GM21367 (cell line): ENCODE results near the gene WWOX.
"Not testable (repeated sequence)": the region's sequence is repeated elsewhere in the genome, so short reads cannot be mapped to it uniquely, and the experiment has no call there.

Experiments used
- ATAC-seq: cut with Tn5 transposase; IDR thresholded peaks from one replicate; pipeline ENCODE4 v1.9.1; 2021; ENCODE audit not compliant: unreplicated experiment

The WWOX gene

DNA sequence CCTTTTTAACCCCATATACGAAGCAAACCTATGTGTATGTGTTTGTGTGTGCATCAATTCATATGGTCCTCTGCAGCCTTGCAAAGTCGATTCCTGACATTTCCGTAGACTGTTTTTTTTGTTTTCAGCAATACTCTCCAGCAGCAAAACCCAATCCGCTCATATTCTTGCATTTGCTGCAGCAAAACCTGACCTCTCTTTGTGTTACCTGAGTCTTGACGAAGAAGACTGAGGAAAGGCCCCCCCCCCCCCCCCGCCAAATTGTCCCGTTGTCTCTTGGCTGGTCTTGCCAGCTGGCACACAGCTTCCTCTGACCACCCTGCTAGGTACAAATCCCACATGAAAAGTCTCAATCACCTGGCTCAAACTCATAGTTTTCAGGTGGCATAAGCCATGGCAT is 494.7 kb downstream of the WWOX start:
- ATAC-seq, result no peak

DNA sequence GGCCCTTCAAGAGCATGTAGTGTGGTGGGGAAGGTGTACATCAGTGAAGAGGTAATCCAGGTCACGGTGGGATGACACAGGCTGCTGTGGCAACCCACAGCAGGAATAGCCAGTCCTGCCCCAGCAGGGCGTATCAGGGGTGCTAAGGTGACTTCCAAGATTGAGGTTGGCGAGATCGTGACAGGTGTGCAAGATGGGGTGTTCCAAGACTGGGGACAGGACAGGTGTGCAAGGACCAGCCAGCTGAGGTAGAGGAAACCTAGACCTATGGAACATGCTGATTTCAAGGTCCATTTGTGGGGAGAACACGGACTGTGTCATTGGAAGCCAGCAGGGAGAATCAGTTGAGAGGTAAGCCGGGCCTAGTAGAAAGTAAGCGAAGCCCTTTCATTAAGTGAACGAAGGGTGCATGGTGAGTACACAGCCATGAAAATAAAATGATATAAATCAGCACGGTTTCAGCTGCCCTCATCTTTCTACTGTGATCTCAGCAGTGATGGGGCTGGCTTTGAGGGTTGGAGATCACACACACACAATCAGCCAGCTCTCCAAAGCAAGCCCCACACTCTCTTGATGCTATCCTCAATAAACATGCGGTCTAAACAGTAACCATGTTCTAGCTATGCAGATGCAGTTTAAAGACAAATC is 497.0 kb downstream of the WWOX start:
- ATAC-seq, result no peak

- no peak for ATAC-seq
Observed at GRCh38 chr16:78596996-78597422, 497.6 kb downstream of the WWOX start.

DNA sequence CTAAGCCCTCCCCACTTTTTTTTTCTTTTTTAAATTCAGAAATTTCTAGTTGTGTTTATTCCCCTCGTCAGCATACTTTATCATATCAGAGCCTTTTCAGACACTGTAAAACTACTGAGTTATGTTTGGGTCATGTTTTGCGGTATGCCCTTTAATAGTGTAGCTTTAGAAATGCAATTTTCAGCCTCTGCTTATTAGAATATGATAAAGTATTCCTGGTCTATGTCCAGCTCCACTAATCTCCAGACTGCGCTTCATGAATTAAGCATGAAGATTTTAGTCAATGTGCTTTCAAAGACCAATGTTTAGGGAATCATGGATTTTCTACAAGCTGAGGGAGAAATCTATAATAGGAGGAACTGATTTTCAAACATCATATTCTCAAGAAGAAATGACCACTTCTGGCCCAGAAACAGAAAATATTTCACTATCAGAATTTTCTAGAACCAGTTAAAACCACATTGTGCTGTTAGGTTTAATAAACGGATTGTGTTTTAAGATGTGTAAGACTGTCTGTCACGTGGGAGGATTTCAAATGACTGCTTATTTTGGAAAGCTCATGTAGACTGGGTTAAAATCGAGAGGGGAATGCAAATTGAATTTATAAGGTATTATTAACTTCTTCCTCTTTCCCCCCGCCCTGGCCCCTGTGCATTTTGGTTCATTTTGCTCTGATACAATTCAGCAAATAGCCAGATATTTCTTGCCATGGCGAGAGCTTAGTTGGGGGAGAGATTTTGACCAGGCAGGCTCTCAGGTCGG is 498.5 kb downstream of the WWOX start:
- no peak for ATAC-seq

- no peak for ATAC-seq
Observed at GRCh38 chr16:78599271-78599670, 499.8 kb downstream of the WWOX start.

GRCh38 chr16:78604423-78605062 is 505.1 kb downstream of the WWOX start:
- ATAC-seq, result not testable (repeated sequence)

DNA sequence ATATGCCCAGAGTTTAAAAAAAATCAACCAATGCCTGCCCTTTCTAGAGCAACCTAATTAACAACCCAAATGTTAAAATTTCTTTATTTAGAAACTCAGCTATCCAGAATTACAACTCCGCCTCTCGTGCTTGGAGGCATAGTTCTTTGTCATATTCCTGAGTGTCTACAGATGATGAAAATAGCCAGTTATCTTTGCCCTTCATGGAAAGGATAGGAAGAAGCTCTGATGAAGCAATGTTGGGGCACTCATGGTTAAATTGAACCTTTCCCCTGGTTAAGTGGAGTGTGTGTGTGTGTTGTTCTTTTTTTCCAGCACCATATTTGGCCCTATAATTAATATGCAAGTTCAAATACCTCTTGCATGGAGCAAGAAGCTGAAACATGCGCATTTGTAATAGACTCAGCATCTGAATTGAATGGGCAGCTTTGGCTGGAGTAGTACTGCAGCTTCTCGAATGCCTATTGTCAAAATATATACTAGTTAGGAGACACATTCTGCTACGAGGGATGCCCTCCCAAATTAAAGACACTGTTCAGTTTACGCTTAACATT is 506.2 kb downstream of the WWOX start:
- no peak for ATAC-seq

DNA sequence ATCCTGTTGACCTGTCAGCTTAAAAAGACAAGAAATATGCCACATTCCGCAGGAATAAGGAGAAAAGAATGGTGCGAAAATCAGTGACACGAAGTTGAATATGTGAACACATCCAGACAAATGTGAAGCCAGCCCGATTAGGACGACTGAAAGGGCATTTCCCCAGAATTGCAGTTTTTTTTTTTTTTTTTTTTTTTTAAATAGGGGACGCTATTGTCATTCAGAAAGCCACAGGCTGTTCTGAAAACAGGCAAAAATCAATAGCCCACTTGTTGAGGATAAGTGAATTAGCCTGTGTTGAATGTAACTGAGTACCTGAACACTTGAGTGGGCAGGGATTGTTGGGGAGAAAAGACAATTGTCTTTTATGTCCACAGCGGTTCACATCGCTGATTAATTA is 507.1 kb downstream of the WWOX start:
- no peak for ATAC-seq

- ATAC-seq, result no peak
Observed at GRCh38 chr16:78607022-78607421, 507.6 kb downstream of the WWOX start.

- no peak for ATAC-seq
Observed at GRCh38 chr16:78607465-78607864, 508.0 kb downstream of the WWOX start.

DNA sequence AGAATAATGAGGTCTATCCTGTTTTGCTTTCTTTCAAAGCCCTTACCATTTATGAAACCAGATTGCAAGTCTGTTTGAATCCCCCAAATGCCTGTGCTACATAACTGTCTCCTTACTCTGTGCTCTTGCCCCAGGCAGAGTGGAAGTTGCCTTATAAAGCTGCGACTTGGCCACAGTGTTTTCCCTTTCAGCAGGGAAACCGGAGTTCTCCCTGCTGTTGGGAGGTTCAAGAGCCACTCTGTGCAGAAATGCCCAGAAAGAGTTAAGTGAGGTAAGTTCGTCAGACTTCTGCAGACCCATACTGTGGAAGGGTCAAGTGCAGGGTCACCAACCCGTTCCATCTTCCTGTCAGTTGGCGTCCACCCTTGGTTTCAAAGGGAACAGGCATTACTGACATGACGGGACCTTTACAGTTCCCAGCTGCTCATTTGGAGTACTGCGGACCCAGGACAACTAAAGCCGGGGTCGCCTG is 508.9 kb downstream of the WWOX start:
- ATAC-seq, result no peak

- ATAC-seq, result no peak
Observed at GRCh38 chr16:78609402-78610274, 510.2 kb downstream of the WWOX start.

- ATAC-seq, result no peak
Observed at GRCh38 chr16:78611318-78611717, 511.9 kb downstream of the WWOX start.

- no peak for ATAC-seq
Observed at GRCh38 chr16:78619811-78620210, 520.4 kb downstream of the WWOX start.

DNA sequence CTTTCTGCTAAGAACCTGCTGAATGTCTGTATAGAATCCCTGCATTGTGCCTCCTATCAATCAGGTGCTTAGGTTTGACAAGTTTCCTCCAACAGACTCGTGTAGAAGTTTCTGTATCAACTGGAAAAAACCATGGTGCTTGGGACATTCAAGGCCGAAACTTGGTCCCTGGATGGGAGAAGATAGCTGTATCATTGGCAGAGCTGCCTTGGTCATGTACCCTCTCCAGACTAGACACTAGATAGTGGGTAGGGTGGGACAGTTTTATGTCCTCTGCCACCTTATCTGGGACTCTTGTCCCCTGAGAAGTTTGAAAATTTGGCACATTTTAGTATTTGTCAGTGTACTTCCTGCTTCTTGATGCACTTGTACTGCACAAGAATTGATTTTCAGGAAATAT is 520.8 kb downstream of the WWOX start:
- ATAC-seq, result no peak

DNA sequence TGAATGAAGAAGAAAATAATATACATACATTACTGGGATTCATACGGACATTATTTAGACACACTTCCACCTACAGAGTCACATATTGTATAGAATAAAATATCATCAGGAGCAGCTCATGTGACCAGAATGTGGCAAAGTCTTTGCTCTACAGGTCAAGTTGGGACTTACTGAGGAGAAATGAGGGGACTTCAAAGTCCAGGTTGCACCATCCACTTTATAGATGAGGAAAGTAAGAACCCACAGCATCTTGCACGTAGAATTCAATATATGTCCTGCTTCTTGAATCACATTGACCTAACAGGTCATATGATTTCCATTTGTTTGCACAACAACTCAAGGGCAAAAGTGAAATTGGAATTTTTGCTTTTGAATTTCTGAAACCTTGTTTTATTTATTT is 524.3 kb downstream of the WWOX start:
- no peak for ATAC-seq

DNA sequence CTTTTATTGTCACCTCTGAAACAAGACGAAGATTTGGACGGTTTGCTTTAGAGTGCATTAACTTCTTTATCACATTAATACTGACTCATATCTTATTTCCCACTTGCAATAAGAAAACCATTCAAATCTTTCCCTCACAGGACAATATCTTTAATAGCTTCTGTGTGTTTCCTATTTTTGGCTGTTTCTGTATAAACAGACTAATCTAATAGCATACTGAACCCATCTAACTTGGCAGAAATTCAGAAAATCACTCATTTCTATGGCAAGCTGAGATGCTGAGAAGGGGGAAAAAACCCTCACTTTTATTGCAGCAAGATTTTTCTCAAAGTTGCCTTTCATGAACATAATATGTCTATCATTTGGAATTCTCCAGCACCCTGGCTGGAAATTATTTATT is 524.9 kb downstream of the WWOX start:
- ATAC-seq, result no peak

DNA sequence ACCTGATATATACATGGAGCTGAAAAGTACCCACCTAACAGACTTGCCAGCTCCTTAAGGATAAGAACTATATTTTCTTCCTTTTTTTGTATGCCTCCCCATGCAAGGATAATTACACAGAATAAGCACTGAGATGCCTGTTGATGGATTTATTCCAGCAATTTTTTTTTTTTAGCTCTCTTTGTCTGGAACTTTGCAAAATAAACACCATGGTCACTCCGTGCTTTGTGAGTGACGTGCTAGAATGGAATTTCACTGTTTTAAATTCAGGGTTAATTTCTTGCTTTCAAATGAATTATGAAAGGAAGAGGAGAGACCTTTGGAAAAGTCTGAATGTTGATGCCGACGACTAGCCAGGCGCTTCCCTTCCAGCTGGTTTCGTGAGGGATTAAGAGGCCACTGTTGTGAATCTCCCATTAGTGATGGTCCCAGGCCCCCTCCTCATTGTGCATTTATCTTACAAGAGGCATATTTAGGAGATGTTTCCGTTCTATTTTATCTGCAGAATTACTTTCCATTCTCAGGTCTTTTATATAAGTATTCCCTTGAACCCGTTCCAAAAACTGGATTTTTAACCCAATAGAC is 529.1 kb downstream of the WWOX start:
- ATAC-seq, result no peak

GRCh38 chr16:78629173-78629572 is 529.7 kb downstream of the WWOX start:
- ATAC-seq, result no peak

- ATAC-seq, result no peak
Observed at GRCh38 chr16:78630102-78630501, 530.6 kb downstream of the WWOX start.
